ENCODE data around the gene PIPOX.

- TF ChIP-seq CTCF (IDR thresholded peaks at IDR 0.05; ENCODE audit: insufficient read depth, low read depth, low read length), result no peak
- TF ChIP-seq EZH2 (IDR thresholded peaks at IDR 0.05; ENCODE audit: insufficient read depth, low read length), result no peak
Observed at GRCh38 chr17:29041571-29041970, 1.4 kb upstream of the PIPOX start.

Data from astrocyte (in vitro differentiated cells and primary cell).